GM12801 (cell line): ENCODE measurements around the gene DCAF16.

Source experiments
- TF ChIP-seq, protein P1 (sequence below): IDR thresholded peaks from one replicate; pipeline ENCODE4 v1.5.1; 2011; ENCODE audit warnings: control low read depth; ENCODE audit not compliant: insufficient read length; ENCODE audit errors: extremely low read depth

The DCAF16 gene

DNA sequence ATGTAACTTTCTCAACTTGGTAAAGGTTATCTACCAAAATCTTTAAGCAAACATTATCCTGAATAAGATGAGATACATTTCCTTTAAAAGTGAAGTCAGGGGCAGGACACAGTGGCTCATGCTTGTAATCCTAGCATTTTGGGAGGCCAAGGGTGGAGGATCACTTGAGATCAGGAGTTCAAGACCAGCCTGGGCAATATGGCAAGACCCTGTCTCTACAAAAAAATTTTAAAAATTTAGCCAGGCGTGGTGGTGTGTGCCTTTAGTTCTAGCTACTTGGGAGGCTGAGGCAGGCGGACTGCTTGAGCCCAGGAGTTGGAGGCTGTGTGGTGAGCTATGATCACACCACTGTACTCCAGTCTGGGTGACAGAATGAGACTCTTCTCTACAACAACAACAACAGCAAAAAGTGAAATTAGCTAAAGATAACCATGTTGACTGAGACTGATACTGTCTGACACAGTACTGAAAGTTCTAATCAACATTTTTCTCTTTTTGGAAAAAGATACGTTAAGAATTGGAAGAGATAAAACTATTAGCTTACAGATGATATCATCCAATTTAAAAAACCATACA is 4.9 kb downstream of the DCAF16 start:
- TF ChIP-seq, protein P1, sequence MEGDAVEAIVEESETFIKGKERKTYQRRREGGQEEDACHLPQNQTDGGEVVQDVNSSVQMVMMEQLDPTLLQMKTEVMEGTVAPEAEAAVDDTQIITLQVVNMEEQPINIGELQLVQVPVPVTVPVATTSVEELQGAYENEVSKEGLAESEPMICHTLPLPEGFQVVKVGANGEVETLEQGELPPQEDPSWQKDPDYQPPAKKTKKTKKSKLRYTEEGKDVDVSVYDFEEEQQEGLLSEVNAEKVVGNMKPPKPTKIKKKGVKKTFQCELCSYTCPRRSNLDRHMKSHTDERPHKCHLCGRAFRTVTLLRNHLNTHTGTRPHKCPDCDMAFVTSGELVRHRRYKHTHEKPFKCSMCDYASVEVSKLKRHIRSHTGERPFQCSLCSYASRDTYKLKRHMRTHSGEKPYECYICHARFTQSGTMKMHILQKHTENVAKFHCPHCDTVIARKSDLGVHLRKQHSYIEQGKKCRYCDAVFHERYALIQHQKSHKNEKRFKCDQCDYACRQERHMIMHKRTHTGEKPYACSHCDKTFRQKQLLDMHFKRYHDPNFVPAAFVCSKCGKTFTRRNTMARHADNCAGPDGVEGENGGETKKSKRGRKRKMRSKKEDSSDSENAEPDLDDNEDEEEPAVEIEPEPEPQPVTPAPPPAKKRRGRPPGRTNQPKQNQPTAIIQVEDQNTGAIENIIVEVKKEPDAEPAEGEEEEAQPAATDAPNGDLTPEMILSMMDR, result no peak

DNA sequence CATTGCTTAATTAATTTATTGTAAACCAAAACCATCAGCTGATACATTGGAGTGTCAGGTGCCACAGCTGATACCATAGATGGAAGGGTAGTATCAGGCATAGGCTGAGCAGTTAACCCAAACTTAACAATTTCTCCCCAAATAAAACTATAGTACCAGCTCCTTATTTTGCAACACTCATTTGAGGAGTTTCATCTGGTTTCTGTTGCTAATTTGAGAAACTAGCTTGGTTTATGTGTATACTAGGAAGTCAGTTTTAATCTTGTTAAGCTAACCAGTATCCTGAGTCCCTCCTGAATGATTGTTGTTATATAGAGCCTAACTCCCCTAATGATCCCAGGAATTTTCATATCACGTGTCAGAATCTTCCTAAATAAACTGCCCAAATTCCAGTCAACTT is 12.7 kb downstream of the DCAF16 start:
- TF ChIP-seq, protein P1, result no peak

DNA sequence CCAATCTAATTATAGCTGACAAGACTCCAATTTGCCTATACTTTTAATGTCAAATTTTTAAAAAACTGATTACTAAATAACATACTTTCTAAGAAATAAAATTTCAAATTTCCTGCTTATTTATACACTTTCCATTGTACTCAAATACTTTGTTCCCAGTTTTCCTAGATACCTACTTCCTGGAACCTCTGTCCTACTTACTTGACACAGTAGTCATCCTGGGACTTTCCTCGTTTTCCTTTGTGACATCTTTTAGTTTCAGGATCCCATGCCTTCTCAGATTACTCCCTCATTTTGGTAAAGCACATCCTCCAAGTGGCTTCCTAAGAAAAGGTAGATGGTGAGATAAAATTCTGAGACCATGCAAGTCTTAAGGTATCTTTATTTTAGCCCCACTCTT is 15.8 kb downstream of the DCAF16 start:
- TF ChIP-seq, protein P1, result no peak

DNA sequence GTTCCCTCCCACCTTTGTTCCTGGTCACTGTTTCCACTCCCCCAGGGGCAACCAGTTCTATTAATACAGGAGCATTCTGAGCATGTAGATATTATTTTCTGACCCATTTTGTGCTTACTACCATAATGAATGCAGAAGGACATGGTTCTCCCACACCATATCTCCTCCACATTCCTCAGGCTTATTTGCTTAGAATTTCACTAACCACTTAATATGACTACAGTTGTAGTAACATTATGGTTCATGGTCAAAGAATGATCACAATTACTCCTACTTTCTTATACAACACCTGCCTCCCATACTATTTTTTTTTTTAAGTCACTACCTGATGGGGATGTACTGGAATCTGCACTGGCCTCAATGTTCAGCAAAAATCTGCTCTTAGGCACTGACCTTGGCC is 21.6 kb downstream of the DCAF16 start:
- TF ChIP-seq, protein P1, result no peak

DNA sequence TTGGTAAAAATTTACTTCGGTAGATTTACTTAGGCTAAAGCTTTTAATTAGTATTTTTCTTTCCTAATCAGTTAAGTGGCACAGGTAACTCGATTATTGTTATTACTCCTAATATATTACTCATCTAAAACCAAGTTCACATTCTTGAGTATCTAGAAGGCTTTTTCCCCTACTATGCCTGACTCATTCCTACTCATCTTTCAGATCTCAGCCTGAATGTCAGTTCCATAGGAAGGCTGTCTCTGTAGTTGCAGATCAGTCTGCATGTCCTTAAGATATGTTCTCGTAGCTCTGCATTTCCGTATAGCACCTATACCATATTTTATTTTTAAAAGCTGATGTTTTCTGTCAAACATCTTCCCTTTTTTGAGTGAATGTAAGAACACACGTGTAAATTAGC is 23.2 kb downstream of the DCAF16 start:
- TF ChIP-seq, protein P1, result no peak

DNA sequence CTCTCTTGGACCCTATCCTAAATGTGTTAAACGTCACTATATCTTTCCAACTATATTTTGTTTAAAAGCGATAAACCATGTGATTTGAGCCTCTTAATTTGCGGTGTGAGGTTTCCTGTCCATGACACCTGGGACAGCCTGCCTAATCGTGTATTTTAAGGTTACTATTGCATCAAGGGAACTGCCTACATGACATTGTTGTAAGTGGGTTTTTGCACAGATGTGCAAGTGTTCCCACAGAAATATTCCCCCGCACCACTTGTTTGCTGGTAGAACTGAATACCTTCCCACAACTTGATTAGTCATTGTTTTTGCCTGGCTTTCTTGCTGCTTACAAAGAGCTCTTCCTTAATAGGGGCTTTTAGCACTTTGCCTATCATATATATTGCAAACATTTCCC is 24.0 kb downstream of the DCAF16 start:
- TF ChIP-seq, protein P1, result no peak

DNA sequence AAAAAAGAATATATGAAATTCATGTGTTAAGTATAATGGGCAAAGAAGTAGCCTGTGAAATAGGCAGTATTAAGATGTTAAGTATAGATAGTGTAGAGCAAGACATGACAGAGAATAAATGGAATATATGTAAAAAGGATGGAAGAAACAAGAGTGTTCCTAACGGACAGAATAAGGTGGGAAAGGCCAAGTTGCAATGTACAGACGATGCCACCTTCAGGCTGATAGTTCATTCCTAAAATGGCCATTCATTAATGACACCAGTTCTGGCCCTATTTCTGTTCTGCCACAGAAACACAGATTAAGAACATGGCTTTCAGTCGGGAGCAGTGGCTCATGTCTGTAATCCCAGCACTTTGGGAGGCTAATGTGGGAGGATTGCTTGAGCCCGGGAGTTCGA is 24.7 kb downstream of the DCAF16 start:
- TF ChIP-seq, protein P1, result no peak
